GM23338 (cell line): Measurements from ENCODE around the gene FAM171A2. TPM values are rescaled to one million over a fixed set of nuclear protein-coding genes. Genes with fewer than 3 reads are reported as not detected.

ENCODE experiments used
- ATAC-seq: fragments of 200-7000 bp; cut with Tn5 transposase; 3 replicates; pipeline ENCODE4 v1.9.1; 2020
- DNase-seq: peaks from one replicate; pipeline ENCODE4 v3.0.0-alpha.2; 2015; ENCODE audit warnings: low spot score
- H2AFZ ChIP-seq: fragments of 200-600 bp; sonication (generic); 2 replicates; pipeline ENCODE4 v1.8.0; 2016; ENCODE audit warnings: antibody characterized with exemption, mild to moderate bottlenecking, moderate library complexity
- H3F3A ChIP-seq: fragments of 200-600 bp; sonication (generic); replicated peaks from 2 replicates; pipeline ENCODE4 v1.8.0; 2017; ENCODE audit warnings: antibody characterized with exemption, mixed run types, low read depth
- H3K27ac ChIP-seq: fragments of 200-600 bp; sonication (generic); 2 replicates; pipeline ENCODE4 v1.6.1; 2016; ENCODE audit warnings: low read depth
- H3K27me3 ChIP-seq: fragments of 200-600 bp; sonication (generic); 2 replicates; pipeline ENCODE4 v1.8.0; 2016; ENCODE audit warnings: mild to moderate bottlenecking, mixed run types, moderate library complexity; ENCODE audit not compliant: insufficient read depth
- H3K36me3 ChIP-seq: fragments of 200-600 bp; sonication (generic); 2 replicates; pipeline ENCODE4 v1.8.0; 2016; ENCODE audit warnings: mild to moderate bottlenecking; ENCODE audit not compliant: insufficient read depth
- H3K4me1 ChIP-seq: fragments of 200-600 bp; sonication (generic); 2 replicates; pipeline ENCODE4 v1.8.0; 2016; ENCODE audit warnings: mild to moderate bottlenecking, moderate library complexity; ENCODE audit not compliant: insufficient read depth
- H3K4me2 ChIP-seq: fragments of 200-600 bp; sonication (generic); 2 replicates; pipeline ENCODE4 v1.7.1; 2017; ENCODE audit warnings: mixed run types
- H3K4me3 ChIP-seq: fragments of 200-600 bp; sonication (generic); 2 replicates; pipeline ENCODE4 v1.6.1; 2016; ENCODE audit warnings: mixed run types
- H3K79me2 ChIP-seq: fragments of 200-600 bp; sonication (generic); replicated peaks from 2 replicates; pipeline ENCODE4 v1.8.0; 2017; ENCODE audit warnings: mild to moderate bottlenecking; ENCODE audit not compliant: insufficient read depth
- H3K9me2 ChIP-seq: fragments of 200-600 bp; sonication (generic); 2 replicates; pipeline ENCODE4 v1.8.0; 2017; ENCODE audit not compliant: insufficient read depth
- H4K20me1 ChIP-seq: fragments of 200-600 bp; sonication (generic); replicated peaks from 2 replicates; pipeline ENCODE4 v1.8.0; 2017; ENCODE audit warnings: mild to moderate bottlenecking; ENCODE audit not compliant: insufficient read depth
- H3K27ac Mint-ChIP-seq: 2 replicates; pipeline ENCODE4 v1.8.0; 2020; ENCODE audit warnings: inconsistent platforms, mild to moderate bottlenecking, moderate library complexity, mixed read lengths
- H3K27me3 Mint-ChIP-seq: 3 replicates; pipeline ENCODE4 v1.8.0; 2022; ENCODE audit warnings: low read depth, mild to moderate bottlenecking, moderate library complexity, mixed read lengths, inconsistent platforms; ENCODE audit not compliant: insufficient read depth, poor library complexity
- H3K36me3 Mint-ChIP-seq: 3 replicates; pipeline ENCODE4 v1.8.0; 2021; ENCODE audit warnings: low read depth, mild to moderate bottlenecking, inconsistent platforms, moderate library complexity, mixed read lengths
- H3K4me1 Mint-ChIP-seq: 3 replicates; pipeline ENCODE4 v1.8.0; 2020; ENCODE audit warnings: mild to moderate bottlenecking, inconsistent platforms, mixed read lengths
- H3K4me3 Mint-ChIP-seq: 3 replicates; pipeline ENCODE4 v1.8.0; 2021; ENCODE audit warnings: moderate library complexity, mild to moderate bottlenecking, inconsistent platforms, mixed read lengths
- H3K9me3 Mint-ChIP-seq: 3 replicates; pipeline ENCODE4 v1.8.0; 2020; ENCODE audit warnings: moderate library complexity, mild to moderate bottlenecking, inconsistent platforms, mixed read lengths
- CREB1 ChIP-seq: fragments of 250-450 bp; sonication (Bioruptor Pico); IDR thresholded peaks from 2 replicates; pipeline ENCODE4 v1.5.0; 2020; ENCODE audit warnings: low read depth, mild to moderate bottlenecking, moderate library complexity
- EZH2phosphoT487 ChIP-seq: fragments of 200-600 bp; sonication (generic); IDR thresholded peaks from one replicate; pipeline ENCODE4 v1.8.1; 2018; ENCODE audit warnings: antibody characterized with exemption; ENCODE audit not compliant: unreplicated experiment
- JUNB ChIP-seq: IDR thresholded peaks from one replicate; pipeline ENCODE4 v1.6.1; 2016; ENCODE audit warnings: antibody characterized with exemption; ENCODE audit not compliant: unreplicated experiment
- NANOG ChIP-seq: IDR thresholded peaks from 2 replicates; pipeline ENCODE4 v1.6.1; 2016; ENCODE audit warnings: antibody characterized with exemption, borderline replicate concordance
- POLR2AphosphoS5 ChIP-seq: IDR thresholded peaks from 2 replicates; pipeline ENCODE4 v1.6.1; 2016; ENCODE audit warnings: antibody characterized with exemption, low read depth
- STAT1 ChIP-seq: IDR thresholded peaks from one replicate; pipeline ENCODE4 v1.6.1; 2016; ENCODE audit warnings: antibody characterized with exemption; ENCODE audit not compliant: unreplicated experiment
- ZNF114 ChIP-seq: fragments of 250-450 bp; sonication (Bioruptor Pico); IDR thresholded peaks from 2 replicates; pipeline ENCODE4 v1.5.0; 2020; ENCODE audit warnings: mild to moderate bottlenecking, moderate library complexity
- ZNF331 ChIP-seq: fragments of 250-450 bp; sonication (Bioruptor Pico); IDR thresholded peaks from 2 replicates; pipeline ENCODE4 v1.5.0; 2020; ENCODE audit warnings: low read depth, mild to moderate bottlenecking, moderate library complexity
- polyA plus RNA-seq: library from polyadenylated mRNA; unstranded; fragments of >200 nt; fragmentation: Nextera tagmentation; extraction: Ambion mirVana; gene quantifications from 2 replicates; pipeline ENCODE4 v1.2.1, GENCODE V29; 2016
- total RNA-seq: library from RNA; depleted of rRNA; stranded (reverse); fragments of >200 nt; shearing (Covaris generic); gene quantifications from 2 replicates; pipeline ENCODE4 v1.2.3, GENCODE V29; 2014
- TF ChIP-seq, protein P1 (sequence below), 2 experiments: fragments of 200-600 bp in 1 of 2; sonication (generic) in 1 of 2; conservative IDR thresholded peaks; 2 replicates each; pipeline versions ENCODE4 v1.5.1 to v1.6.1; 2016 to 2017; ENCODE audit warnings: antibody characterized with exemption in 2 of 2, low read depth in 2 of 2, mild to moderate bottlenecking in 2 of 2, moderate library complexity in 1 of 2
- TF ChIP-seq, protein P2 (sequence below): IDR thresholded peaks from one replicate; pipeline ENCODE4 v1.6.1; 2018; ENCODE audit warnings: antibody characterized with exemption; ENCODE audit not compliant: unreplicated experiment

FAM171A2 gene
- total and polyA plus RNA-seq, 2 experiments from 2014 or later: 4.1 to 35.4 TPM

GRCh38 chr17:44397479-44398440 lies 34.1 kb upstream of the FAM171A2 start:
- Mint-ChIP-seq H3K4me1 (peaks cover 7% of the 10 kb centered on the region), H3K36me3 (peaks cover 46% of the 10 kb centered on the region), H3K4me3 (no peak overlapping the region), H3K27me3 (peaks cover 10% of the 10 kb centered on the region), H3K27ac (no peak overlapping the region), H3K9me3 (no peaks in the 10 kb centered on the region)
- no peak overlapping the region for H3K27ac ChIP-seq
- H2AFZ ChIP-seq: no peak overlapping the region
- no peaks in the 10 kb centered on the region for H3K9me2 ChIP-seq
- H3K4me3 ChIP-seq: no peak overlapping the region
- TF ChIP-seq EZH2phosphoT487 (no peak), NANOG (no peak), POLR2AphosphoS5 (no peak), JUNB (no peak), ZNF331 (CRISPR knock-in tag) (no peak), CREB1 (no peak), ZNF114 (CRISPR knock-in tag) (no peak), STAT1 (no peak)
- TF ChIP-seq, protein P1, sequence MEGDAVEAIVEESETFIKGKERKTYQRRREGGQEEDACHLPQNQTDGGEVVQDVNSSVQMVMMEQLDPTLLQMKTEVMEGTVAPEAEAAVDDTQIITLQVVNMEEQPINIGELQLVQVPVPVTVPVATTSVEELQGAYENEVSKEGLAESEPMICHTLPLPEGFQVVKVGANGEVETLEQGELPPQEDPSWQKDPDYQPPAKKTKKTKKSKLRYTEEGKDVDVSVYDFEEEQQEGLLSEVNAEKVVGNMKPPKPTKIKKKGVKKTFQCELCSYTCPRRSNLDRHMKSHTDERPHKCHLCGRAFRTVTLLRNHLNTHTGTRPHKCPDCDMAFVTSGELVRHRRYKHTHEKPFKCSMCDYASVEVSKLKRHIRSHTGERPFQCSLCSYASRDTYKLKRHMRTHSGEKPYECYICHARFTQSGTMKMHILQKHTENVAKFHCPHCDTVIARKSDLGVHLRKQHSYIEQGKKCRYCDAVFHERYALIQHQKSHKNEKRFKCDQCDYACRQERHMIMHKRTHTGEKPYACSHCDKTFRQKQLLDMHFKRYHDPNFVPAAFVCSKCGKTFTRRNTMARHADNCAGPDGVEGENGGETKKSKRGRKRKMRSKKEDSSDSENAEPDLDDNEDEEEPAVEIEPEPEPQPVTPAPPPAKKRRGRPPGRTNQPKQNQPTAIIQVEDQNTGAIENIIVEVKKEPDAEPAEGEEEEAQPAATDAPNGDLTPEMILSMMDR (conservative IDR thresholded peaks at IDR 0.05; ENCODE audit: low read depth in 2 of 2): no peak
- TF ChIP-seq, protein P2, sequence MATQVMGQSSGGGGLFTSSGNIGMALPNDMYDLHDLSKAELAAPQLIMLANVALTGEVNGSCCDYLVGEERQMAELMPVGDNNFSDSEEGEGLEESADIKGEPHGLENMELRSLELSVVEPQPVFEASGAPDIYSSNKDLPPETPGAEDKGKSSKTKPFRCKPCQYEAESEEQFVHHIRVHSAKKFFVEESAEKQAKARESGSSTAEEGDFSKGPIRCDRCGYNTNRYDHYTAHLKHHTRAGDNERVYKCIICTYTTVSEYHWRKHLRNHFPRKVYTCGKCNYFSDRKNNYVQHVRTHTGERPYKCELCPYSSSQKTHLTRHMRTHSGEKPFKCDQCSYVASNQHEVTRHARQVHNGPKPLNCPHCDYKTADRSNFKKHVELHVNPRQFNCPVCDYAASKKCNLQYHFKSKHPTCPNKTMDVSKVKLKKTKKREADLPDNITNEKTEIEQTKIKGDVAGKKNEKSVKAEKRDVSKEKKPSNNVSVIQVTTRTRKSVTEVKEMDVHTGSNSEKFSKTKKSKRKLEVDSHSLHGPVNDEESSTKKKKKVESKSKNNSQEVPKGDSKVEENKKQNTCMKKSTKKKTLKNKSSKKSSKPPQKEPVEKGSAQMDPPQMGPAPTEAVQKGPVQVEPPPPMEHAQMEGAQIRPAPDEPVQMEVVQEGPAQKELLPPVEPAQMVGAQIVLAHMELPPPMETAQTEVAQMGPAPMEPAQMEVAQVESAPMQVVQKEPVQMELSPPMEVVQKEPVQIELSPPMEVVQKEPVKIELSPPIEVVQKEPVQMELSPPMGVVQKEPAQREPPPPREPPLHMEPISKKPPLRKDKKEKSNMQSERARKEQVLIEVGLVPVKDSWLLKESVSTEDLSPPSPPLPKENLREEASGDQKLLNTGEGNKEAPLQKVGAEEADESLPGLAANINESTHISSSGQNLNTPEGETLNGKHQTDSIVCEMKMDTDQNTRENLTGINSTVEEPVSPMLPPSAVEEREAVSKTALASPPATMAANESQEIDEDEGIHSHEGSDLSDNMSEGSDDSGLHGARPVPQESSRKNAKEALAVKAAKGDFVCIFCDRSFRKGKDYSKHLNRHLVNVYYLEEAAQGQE: no peak
- no peak overlapping the region for H3K4me2 ChIP-seq
- H4K20me1 ChIP-seq: peaks cover 7% of the 10 kb centered on the region; the same call in 1 of the 2 replicates
- no peak for DNase-seq
- H3K79me2 ChIP-seq: no peaks in the 10 kb centered on the region
- no peaks in the 10 kb centered on the region for H3K27me3 ChIP-seq
- H3K4me1 ChIP-seq: peaks cover 8% of the 10 kb centered on the region; the same call in 1 of the 2 replicates
- ATAC-seq: no peak
- peaks cover 13% of the 10 kb centered on the region; the same call in 1 of the 2 replicates for H3K36me3 ChIP-seq
- 0 out of 2 replicates have a peak, but pooled peaks cover 4% of the 10 kb centered on the region for H3F3A ChIP-seq
